HG03159 (cell line): Measurements from ENCODE around the gene XPA.

Experiments used
- ATAC-seq: cut with Tn5 transposase; IDR thresholded peaks from one replicate; pipeline ENCODE4 v1.9.1; 2021; ENCODE audit warnings: mild to moderate bottlenecking, moderate library complexity; ENCODE audit not compliant: unreplicated experiment

Gene XPA

DNA sequence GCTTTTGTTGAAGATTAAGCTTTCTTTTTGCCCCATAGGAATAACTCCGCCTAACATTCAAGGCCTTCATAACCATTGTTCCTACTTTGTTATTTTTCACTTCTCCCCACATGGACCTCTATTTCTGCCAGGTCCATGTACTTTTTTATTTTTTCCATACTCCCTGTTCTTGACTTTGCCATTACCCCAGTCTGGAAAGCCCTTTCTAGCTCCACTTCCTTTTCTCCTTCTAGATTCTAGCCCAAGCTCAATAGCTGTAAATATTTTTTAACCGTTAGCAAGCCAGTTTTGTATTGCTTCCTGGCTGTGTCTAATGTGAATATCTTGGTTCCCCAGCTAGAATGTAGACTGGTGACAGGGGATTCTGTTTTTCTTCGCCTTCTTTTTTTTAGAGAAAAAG lies 37.4 kb downstream of the XPA start:
- ATAC-seq = no peak

DNA sequence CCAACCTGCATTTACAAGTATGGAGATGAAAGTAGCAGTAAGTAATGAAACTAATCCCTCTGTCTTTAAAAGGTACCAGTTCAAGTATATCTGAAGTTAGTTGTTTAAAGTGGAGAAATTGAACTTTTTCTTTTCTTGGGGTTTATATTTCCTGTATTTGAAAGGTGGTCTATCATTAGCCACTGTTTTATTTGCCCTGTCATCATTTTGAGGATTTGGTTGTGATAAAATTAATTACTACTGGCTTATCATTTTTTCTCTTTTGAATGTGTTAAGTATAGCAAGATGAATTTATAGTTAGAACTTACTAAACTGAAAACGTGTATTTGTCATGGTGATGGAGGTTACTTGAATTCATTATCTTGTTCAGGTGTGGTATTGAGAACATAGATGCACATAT lies 38.4 kb downstream of the XPA start:
- ATAC-seq = no peak

DNA sequence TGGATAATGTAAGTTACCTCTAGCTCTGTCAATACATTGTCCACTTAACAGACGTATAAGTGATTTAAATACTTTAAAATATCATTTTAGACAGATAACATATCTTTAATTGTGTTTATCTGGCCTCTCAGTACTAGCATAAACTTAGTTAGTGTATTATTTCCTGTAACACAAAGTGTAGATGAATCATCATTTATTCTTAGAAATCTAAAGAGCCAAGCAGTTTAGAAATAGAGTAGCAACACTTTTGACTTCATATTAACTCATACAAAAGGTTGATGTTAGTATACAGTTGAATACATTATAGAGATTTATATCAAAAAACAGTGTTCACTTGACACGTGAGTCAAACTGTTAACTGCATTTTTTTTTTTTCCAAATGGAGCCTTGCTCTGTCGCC lies 45.5 kb downstream of the XPA start:
- no peak for ATAC-seq

DNA sequence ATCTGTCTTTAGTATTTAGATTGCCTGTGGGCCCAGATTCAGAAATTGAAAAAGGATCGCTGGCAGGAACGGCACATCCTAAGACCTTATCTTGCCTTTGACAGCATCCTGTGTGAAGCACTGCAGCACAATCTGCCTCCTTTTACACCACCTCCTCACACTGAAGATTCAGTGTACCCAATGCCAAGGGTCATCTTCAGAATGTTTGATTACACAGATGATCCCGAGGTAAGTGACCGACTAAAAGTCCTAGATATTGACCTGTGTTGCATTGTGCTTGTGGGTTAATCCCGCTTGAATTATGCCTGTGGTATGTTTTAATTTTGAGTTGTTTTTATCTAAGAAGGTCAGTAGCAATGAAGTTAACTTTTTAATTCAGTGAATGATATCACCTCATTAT lies 49.1 kb downstream of the XPA start:
- no peak for ATAC-seq

GRCh38 chr9:97645720-97646119 lies 51.4 kb downstream of the XPA start:
- ATAC-seq = no peak

DNA sequence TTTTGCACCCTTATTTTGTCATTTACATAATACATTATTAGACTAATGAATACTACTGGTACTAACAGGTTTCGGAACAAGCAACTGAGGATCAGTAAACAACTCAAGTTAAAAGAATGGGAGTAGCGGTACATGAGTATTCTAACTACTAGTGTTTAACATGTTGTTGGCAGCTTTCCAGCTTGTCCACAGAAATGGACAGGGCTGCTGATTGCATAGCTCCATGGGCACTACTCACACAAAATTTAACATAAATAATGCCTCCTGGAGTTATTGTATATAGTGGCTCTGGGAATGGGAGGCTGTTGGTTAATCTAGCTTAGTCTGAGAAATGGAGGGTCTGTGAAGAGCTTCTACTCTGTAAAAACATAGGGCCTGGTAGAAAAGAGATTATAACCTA lies 56.8 kb downstream of the XPA start:
- no peak for ATAC-seq

GRCh38 chr9:97638666-97639065 lies 58.5 kb downstream of the XPA start:
- ATAC-seq = no peak

DNA sequence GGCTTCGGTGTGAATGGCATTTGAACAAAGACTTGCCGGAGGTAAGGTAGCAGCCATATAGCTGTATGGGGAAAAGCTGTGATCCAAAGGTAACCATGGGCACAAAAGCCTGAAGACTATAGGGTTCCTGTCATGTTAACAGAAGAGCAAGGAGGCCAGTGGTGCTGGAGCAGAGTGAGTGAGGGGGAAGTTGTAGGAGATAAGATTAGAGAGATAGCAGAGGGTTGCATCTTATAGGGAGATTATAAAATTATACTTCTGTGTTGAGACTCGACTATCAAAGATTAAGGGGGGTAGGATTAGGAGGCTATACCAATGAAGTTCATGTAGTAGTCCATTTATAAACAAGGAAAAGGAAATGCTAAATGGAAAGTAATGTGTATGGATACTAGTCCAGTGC lies 60.2 kb downstream of the XPA start:
- ATAC-seq = no peak

DNA sequence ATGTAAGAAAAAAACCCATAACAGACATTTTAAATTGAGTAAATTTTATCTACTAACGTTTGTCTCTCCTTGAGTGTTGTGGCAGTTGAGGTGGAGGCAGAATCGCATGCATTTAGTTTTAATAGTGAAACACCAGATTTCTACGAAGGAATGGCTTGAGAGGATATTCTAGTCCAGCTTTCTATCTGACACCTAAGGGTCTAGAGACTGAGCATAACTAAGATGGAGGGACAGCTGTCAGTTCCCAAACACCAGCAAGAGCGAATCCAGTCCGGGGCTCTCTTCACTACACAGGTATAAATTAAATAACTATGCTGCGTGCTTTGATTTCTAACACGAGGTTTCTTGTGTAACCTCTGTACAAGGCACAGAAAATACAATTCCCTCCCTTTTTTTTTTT lies 62.1 kb downstream of the XPA start:
- no peak for ATAC-seq

DNA sequence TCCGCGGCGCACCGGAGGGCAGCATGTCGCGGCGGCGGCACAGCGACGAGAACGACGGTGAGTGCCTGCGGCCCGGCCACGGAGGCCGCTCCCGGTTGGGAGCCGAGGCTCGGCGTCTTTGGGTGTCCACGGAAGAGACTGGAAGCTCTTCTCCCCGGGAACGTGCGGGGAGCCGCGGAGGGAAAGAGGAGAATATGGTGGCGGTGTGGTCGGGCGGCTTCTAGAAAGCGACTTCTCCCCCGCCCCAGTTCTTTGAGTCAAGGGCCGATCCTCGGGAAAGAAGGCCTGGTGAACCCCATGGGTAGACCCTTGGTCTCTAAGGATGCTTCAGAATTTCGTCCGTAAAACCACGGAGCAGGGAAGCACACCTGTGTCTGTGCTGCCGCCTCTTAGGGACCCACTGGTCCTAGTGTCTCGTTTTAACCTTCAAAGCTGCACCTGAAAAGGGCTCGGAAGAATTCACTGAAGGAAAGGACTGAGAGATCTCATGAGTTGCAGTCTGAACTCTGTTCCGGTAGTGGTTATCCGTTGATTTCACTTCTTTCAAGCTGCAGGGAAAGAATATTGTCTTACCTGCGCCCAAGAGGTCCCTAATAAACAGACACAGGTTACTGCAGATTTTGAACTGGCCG lies 63.2 kb downstream of the XPA start:
- ATAC-seq = no peak

GRCh38 chr9:97632985-97633858 lies 63.9 kb downstream of the XPA start, which contains the start of the genes NCBP1 and TSTD2:
TSS of gene NCBP1 (plus strand) at chr9:97633821. CDS start at chr9:97633882, 61 bp downstream.
TSS of gene TSTD2 (minus strand) at chr9:97633368. CDS start at chr9:97627562, 5,806 bp downstream.
- ATAC-seq = peak; percentile 84

GRCh38 chr9:97632248-97632984 lies 64.7 kb downstream of the XPA start:
- ATAC-seq = peak; percentile 6

DNA sequence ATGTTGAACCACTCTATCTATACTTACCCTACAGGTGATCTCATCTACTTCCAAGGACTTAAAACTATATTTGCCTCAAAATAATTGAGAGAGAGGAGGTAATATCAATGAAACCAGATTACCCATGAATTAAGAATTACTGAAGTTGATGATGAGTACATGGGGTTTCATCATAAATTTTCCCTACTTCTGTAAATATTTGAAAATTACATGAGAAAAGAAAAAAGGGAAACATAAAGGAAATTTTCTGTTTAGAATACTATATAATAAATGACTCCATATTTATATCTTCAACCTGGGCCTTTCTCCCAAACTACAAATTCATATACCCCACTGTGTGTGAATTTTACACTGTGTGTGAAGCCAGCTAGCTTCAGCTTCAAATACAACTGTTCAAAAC lies 66.5 kb downstream of the XPA start:
- no peak for ATAC-seq

DNA sequence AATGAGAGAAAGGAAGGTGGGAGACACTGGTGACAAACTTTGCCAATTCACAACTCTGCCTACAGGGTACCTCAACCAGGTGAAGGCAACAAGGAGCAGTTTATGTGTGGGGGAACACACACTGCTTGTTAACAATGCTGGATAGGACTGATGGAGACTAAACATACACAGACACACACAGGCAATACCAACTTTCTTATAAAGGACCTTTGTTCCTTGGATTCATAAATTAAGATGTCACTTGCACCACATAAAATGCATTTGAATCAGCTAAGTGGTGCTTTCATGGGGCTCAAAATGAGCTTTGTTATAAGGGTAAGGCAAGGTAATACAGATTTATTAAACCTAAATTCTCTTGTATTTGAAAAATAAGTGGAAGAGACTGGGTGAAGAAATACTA lies 68.0 kb downstream of the XPA start:
- no peak for ATAC-seq

DNA sequence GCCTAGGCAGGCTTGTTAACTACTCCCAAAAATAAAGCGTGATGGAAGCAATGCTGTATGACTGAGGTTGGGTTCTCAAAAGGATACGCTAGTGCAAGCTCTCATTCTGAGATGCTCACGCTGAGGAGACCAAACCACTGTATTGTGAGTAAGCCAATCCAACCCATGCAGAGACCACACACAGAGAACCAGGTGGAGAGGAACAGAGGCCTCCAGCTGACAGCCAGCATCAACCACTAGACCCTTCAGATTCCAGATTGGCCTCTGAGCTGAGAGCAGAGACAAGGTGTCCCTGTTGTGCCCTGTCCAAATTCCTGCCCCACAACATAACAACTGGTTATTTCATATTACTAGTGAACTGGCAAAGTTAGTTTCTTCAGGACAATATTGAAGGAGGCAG lies 68.5 kb downstream of the XPA start:
- no peak for ATAC-seq

DNA sequence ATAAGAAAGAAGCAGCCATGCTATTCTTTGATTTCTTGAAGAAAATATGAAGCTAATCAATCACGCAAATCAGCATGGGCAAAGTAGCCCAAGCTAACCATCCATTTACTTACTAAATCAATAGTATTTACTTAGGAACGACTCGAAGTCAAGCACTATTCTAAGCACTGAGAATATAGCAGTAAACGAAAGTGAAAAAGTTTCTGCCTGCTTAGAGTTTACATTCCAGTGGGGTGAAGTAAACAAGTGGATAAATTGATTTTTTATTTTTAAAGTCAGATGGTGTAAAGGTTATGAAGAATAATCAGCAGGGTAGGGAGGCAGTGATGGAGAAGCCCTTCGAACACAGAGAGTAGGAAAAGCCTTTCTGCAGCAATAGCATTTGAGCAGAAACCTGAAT lies 69.5 kb downstream of the XPA start:
- no peak for ATAC-seq

- ATAC-seq = no peak
Observed at GRCh38 chr9:97625620-97626019, 71.5 kb downstream of the XPA start.
